SW 1271 (cell line): ENCODE results near the gene HLA-DRA.
"Not testable (repeated sequence)": the region's sequence is repeated elsewhere in the genome, so short reads cannot be mapped to it uniquely, and the experiment has no call there.

Source experiments
- DNase-seq, 2 experiments: peaks; one replicate each; lab custom pipeline; 2025; lab: John Stamatoyannopoulos, UW

Gene HLA-DRA

DNA sequence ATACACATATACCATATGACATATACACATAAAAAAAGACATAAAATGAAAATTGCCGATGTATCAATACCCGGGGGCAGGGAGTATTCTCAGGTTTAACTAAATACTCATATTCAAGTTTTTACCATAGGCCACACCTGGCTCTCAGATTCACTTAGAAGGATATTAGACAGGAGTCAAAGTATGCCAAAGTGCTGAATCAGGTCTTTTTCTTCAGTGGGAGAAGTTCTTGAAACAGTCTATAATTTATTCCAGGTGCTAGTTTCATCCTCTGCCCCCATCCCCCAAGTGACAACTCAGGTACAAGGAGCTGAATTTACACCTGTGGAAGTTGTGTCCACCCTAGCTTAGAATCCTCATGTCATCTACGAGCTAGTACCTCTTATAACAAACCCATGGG lies 8.5 kb upstream of the HLA-DRA start:
- DNase-seq: no peak

DNA sequence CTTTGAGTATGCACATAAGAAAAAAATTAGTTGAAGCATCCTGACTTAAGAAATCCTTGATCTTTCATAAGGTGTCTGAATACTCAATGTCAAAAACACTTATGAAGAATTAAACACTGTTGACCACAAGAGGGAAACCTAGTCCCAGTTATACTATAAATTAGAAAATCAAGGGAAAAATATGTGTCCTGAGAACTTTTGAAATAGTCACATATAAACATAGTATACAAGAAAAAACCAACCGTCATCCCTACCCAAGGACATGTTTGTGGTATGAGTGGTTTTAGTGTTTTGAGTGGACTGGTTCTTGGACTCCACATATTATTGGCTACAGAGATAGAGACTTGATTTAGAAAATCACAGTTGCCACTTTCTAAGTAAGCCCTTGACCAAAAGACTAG lies 7.6 kb upstream of the HLA-DRA start:
- DNase-seq: peak in 1 of 2 experiments; percentile 40

DNA sequence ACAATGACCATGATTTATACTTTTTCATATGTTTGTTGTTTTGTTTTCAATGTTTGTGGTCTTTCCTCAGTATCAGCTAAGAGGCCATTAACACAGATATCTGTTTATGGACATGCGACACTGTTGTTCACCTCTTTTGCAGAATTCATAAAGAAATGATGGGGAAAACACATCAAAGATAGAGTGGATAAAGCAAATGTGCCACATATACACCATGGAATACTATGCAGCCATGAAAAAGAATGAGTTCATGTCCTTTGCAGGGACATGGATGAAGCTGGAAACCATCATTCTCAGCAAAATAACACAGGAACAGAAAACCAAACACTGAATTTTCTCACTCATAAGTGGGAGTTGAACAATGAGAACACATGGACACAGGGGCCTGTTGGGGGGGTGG lies 5.7 kb upstream of the HLA-DRA start:
- DNase-seq: not testable (repeated sequence)

DNA sequence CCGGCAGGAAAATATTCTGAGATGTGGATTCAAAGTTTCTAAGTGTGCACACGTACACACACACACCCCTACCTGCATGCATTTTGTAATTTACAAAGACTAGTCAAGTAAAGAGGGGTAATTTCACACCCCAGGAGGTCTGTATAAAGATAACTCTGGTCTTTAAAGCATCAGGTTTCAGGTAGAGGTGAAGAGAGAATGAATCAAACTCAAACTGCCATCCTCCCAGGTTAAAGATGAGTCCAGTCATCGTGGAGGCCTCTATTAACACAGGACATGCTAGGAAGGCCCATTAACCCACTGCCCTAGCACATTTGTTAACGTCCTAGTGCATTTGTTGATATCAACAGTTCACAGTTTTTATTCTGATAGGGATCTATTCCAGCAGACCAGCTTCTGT lies 3.5 kb upstream of the HLA-DRA start:
- no peak for DNase-seq

DNA sequence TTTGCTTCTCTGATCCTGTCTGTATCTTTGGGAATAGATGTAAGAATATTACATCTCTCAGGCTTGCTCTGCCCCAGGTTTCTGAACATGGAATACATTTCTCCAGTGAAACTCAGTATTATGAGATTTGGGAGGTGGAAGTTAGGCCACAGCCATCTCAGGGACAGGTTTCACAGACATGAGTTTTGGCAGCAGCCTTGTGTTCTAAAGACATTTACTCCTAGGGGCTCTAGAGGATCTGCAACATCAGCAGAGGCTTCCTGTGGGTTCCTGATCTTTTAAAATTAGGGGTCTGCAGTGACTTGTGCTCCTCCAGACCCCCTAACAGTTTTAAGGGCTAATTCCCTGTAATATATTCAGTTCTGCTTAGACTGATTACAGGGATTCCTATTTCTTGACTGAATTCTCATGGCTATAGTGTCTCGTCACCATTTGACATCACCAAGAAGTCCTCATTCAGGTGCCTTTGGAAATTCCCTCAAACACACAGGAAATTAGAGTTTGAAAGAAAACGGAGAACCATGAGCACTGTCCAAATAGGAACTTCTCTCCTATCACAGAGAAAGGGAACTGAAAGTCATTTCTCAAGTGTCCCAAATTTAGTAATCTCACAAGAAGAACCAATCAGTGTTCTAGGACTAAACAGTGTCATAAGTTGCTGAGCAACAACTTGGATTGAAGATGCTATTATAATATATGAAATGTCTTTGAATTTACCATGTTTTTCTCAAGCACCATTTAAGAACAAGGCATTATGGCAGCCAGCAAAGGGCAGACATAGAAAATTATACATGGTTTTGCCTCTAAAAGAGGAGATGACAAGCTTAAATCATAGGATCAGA lies 2.5 kb upstream of the HLA-DRA start:
- peak in 1 of 2 experiments; percentile 29 for DNase-seq

DNA sequence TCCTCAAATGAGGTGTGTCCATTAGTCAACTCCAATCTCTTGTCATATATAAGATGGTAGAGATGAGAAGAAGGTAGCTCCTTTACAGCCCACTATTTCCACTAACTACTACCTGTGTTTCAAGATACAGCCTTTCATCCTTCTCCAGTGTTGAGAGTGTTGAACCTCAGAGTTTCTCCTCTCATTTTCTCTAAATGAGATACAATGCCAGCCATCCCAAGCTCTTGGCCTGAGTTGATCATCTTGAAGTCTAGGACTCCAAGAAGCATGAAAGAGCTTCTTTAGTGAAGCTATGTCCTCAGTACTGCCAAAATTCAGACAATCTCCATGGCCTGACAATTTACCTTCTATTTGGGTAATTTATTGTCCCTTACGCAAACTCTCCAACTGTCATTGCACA lies 548 bp upstream of the HLA-DRA start:
- DNase-seq: no peak

DNA sequence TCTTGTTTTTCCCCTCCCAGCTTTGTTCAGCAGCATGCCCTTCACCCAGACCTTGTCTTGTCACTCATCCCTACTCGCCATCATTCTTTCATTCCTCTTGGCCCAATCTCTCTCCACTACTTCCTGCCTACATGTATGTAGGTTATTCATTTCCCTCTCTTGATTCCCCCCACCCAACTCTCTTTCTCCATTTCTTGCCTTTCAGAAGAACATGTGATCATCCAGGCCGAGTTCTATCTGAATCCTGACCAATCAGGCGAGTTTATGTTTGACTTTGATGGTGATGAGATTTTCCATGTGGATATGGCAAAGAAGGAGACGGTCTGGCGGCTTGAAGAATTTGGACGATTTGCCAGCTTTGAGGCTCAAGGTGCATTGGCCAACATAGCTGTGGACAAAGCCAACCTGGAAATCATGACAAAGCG lies 2.6 kb downstream of the HLA-DRA start:
- DNase-seq: no peak

DNA sequence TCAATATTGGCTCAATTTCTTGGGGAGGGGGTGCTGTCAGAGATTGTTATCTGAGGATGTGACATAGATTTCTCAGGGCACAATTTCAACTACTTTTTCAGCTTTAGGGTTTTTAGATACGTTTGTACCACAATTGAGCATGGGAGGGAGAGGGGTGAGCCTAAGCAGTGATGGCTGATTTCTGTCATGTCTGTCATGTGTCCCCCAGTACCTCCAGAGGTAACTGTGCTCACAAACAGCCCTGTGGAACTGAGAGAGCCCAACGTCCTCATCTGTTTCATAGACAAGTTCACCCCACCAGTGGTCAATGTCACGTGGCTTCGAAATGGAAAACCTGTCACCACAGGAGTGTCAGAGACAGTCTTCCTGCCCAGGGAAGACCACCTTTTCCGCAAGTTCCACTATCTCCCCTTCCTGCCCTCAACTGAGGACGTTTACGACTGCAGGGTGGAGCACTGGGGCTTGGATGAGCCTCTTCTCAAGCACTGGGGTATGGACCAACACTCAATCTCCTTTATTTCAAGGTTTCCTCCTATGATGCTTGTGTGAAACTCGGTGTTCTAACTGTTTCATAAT lies 3.4 kb downstream of the HLA-DRA start:
- DNase-seq: no peak

DNA sequence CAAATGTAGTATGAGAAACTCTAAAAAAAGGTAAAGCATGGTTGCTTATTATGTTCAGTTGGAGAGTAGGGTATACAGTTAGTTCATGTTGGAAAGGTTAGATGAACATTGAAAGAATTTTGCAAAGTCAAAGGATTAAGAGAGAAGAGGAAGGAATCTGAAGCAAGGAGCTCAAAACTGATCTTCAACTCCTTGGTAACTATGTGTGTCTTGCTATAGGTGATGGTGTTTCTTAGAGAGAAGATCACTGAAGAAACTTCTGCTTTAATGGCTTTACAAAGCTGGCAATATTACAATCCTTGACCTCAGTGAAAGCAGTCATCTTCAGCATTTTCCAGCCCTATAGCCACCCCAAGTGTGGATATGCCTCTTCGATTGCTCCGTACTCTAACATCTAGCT lies 4.7 kb downstream of the HLA-DRA start:
- DNase-seq: no peak

DNA sequence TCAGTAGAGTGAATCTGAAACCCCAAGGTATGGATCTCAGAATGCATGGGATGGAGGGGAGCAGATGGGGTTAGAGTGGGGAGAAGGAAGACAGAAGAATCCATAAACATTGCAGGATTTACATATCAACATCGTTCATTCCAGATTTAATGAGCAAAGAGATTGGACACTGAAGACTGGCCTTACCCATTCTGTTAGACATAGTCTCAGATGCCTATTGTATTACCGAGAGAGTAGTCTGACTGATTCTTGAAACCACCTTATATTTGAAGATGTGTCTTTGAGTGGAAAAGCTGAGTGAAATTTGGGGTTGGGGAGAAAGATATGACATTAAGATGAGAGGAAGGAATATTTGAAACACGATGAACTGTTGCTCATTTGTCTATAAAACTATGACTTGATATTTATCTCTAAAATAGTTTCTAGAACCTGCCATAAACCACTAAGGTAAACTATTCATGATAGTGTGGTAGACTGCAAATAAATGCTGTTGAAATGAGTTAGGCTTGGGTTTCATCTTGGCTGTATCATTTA lies 5.7 kb downstream of the HLA-DRA start:
- DNase-seq: no peak

DNA sequence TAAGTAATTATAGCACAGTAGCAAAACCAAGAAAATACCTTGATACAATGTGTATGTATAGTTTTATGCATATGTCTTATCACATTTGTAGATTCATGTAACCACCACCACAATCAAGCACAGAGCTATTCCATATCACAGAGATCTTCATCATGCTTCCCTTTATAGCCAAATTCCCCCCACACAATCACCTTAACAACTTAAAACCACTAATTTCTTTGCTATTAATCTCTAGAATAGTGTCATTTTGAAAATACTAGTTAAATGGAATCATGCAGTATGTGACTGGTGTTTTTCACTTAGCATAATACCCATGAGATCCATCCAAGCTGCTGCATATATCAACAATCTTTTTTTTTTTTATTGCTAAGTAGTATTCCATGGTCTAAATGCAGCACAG lies 8.2 kb downstream of the HLA-DRA start:
- DNase-seq: no peak

DNA sequence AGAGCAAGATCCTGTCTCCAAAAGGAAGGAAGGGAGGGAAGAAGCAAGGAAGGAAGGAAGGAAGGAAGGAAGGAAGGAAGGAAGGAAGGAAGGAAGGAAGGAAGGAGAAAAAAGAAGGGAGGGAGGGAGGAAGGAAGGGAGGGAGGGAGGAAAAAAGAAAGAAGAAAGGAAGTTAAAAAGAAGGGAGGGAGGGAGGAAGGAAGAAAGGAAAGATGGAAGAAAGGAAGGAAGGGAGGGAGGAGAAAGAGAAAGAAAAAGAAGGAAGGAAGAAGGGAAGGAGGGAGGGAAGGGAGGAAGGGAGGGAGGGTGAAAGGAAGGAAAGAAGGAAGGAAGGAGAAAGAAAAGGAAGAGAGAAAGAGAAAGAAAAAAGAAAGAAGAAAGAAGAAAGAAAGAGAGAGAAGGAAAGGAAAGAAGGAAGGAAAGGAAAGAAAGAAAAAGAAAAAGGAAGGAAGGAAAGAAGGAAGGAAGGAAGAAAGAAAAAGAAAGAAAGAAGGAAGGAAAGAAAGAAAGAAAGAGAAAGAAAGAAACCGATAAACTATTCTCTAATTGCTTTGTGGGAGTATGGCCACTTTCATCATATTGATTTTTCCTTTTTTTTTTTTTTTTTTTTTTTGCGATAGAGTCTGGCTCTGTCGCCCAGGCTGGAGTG lies 9.5 kb downstream of the HLA-DRA start:
- DNase-seq: no peak

DNA sequence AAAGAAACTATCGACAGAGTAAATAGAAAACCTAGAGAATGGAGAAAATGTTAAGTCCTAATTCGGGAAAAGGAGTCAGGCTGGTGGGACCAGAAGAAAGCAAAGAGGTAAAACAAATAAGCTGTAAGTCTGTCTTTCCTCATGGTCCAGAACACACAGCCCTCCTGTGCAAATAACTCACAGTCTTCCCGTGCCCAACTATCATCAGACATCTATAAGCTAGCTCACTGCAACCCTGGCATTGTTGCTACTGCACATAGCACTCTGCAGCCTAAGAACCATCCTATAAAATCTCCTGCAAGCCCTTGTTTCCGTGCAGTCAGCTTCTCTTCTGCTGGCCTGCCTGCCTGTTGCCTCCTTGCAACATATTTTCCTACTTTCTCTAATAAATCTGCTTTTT lies 17.4 kb downstream of the HLA-DRA start:
- no peak for DNase-seq

DNA sequence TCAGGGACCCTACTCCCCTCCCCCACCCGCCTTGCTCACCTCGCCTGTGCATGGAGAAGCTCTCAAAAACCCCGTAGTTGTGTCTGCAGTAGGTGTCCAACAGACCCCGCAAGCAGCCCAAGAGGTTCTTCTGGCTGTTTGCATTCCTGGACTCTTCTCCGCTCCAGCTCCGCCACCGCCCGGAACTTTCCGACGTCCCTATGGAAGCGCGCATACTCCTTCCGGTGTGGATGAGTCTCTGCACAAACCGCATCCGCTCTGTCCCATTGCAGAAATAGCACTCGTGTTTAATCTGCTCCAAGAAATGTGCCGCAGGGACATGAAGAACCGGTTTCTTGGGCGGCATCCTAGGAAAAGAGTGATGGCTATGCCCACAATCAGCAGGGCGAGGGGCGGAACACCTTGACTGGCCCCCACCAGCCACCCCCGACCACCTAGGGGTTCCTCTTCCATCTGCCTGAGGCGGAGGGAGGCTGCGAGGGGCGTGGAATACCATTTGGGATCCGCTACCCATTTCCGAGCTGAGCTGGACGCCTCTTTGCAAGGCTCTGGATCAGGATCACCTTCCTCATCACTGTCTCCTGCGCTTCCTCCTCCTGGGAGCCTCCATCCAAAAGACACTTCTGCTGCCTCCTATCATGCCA lies 20.2 kb downstream of the HLA-DRA start:
- DNase-seq: no peak

DNA sequence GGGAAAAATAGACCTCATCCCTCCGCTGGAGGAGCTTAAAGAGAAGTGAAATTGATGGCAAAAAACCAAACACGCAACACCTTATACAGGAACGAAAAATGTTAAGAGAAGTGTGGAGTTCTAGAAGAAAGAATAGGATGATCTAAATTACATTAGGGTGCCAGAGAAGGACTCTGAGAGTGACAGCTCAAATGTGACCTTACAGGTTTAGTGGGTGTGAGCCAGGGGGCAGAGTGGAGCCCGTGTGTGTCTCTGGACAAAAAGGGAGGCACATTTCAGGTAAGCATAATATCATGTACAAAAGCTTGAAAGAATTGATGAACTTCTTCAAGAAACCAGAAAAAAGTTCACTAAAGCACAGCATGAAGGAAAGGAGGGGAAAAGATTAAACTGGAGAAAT lies 20.8 kb downstream of the HLA-DRA start:
- no peak for DNase-seq

DNA sequence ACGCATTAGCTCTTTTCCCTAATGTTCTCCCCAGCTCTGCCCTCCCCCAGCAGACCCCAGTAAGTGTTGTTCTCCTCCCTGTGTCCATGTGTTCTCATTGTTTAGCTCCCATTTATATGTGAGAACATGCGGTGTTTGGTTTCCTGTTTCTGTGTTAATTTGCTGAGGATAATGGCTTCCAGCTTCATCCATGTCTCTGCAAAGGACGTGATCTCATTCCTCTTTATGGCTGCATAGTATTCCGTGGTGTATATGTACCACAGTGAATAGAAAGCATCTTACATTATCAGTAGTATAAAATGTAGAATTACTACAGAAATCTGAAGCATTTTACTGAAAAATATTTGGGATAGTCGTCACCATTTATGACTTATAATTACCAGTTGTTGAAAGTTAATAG lies 21.8 kb downstream of the HLA-DRA start:
- no peak for DNase-seq

DNA sequence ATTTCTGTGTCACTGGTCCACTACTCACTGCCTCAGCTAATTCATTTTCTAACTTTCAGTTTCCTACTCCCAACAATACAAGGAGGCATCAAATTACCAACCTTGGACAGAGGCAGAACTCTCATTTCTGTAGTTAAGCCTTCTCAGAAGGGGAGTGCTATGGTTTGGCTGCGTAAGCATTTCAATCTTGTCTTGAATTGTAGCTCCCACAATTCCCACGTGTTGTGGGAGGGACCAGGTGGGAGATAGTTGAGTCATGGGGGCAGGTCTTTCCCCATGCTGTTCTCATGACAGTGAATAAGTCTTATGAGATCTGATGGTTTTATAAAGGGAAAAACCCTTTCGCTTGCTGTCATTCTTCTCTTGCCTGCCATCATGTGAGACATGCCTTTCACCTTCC lies 22.9 kb downstream of the HLA-DRA start:
- DNase-seq: no peak

DNA sequence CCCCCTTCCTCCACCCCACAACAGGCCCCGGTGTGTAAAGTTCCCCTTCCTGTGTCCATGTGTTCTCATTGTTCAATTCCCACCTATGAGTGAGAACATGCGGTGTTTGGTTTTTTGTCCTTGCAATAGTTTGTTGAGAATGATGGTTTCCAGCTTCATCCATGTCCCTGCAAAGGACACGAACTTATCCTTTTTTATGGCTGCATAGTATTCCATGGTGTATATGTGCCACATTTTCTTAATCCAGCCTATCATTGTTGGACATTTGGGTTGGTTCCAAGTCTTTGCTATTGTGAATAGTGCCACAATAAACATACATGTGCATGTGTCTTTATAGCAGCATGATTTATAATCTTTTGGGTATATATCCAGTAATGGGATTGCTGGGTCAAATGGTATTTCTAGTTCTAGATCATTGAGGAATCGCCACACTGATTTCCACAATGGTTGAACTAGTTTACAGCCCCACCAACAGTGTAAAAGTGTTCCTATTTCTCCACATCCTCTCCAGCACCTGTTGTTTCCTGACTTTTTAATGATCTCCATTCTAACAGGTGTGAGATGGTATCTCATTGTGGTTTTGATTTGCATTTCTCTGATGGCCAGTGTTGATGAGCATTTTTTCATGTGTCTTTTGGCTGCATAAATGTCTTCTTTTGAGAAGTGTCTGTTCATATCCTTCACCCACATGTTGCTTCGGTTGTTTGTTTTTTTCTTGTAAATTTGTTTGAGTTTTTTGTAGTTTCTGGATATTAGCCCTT lies 28.2 kb downstream of the HLA-DRA start:
- DNase-seq: not testable (repeated sequence)

DNA sequence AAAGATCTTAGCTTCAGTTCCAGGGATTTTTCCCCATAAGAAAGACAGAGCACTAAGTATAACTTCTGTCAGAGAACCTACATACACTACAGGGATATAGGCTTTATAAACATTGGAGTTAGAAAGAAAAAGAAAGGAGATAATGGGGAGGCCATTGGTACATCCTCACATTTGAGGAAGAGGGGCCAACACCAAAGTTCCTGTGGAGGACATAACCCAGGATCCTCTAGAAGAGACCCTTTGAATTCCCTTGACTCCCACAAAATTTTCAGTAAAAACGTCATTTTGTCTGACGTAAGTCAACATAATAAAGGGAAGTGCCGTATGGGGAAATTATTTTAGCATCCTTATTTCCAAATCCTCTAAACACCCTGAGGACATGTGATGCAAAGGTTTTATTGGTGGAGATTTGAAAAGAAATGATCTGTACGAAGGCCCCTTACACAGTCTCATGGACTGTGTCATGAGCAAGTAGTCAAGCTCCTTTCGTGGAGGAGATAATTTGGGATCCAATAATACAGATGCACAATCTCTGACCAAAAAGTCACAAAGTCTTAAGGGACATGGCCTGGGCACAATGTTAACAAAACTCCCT lies 33.2 kb downstream of the HLA-DRA start:
- no peak for DNase-seq

DNA sequence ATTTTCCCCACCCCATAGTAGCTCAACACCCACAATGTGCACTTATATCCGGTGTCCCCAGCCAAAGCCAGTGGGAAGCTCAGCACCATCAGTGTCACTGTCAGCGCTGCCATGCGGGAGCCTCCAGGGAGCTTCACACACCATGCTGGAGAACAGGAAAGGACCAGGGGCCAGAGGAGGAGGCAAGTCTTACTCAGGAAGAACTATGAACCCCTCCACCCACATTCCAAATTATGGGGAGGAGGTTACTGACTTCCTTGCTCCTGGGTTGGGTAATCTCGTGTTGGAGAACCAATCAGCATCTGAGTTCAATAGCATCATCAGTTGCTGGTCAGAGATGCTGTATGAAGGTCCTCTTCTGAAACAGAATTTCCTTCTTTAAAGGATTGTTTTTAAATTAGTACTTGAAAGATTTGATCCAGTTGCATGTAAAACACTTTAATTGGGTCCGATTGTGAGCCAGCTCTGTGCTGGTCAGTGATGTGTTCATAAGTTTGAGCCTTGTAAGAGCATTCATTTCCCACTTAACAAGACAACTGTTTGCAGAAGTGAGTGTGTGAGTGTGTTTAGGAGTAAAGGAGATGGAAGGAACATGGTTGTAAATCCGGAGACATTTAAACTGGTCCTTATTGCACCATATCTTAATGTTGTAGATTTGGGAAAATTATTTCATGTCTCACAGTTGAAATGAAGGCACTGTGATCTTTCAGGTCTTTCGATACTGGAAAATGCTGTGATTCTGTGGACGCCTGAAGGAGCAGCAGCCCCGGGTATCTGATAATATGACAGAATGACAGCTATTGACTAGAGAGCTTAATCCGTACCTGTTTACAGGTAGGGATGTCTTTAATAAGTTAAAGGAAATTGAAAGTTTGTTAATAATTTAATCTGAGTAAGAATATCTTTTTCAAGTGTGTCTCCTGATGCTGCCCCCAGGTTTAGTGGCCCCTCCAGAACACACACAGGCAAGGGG lies 34.0 kb downstream of the HLA-DRA start:
- not testable (repeated sequence) for DNase-seq
